AML-193 (cell line): Measurements from ENCODE around the gene IKZF5.

Experiments
- DNase-seq, 2 experiments: peaks; one replicate each; lab custom pipeline; 2025; lab: John Stamatoyannopoulos, UW

IKZF5 gene

DNA sequence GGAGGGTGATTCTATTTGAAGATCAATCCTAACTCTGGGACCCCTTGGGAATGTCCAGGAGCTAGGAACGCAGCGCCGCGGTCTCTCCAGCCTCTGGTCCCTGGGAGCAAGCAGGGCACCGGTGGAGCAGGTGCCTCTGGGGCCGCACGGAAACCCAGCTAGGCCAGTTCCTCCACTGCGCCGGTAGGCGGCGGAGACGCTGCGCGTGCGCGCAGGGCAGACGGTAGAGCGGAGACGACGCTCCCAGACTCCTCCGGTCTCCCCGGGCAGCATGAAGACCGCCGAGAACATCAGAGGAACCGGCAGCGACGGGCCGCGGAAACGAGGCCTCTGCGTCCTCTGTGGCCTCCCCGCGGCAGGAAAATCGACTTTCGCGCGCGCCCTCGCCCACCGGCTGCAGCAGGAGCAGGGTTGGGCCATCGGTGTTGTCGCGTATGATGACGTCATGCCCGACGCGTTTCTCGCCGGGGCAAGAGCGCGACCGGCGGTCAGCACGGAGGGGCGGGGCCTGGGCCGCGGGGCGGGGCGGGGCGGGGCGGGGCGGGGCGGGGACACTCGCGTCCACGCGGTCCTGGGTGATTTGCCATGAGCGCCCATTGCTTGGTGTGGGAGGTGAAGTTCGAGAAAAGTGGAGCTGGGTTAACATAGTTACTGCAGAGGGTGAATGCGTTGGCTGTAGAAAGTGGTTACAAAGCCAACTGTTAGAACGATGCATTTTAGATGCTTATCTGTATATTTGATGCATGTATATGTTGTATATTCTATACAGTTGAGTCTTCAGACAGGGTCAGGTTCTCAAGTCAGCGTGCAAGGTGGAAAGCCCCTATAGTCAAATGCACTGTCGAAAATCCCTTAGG is 28.2 kb downstream of the IKZF5 start, which contains the start of gene PSTK:
Gene PSTK (plus strand): TSS at position 193 of the 857 bp plus-strand sequence. CDS start 79 bp downstream, at position 272.
- peak; percentile 73 to 75 for DNase-seq

DNA sequence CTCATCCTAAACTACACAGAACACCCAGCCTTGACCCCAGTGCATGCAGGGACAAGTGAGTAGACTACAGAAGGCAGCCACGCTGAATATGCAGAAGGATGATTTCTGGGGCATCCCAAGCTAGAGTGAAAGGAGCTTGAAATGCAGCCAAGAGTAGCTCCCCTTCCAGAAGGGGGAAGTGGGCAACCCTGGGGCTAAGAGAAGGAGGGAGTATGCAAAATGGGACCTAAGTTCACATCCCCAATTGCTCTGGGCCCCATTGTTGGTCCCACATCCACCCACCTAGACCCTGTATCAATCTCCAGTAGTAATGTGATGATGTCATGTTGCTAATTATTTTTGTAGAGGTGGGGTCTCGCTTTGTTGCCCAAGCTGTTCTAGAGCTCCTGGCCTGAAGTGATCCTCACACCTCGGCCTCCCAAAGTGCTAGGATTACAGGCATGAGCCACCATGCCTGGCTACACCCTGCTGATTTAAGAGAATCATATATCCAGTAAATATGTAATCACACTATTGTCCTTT is 34.0 kb downstream of the IKZF5 start:
- no peak for DNase-seq

DNA sequence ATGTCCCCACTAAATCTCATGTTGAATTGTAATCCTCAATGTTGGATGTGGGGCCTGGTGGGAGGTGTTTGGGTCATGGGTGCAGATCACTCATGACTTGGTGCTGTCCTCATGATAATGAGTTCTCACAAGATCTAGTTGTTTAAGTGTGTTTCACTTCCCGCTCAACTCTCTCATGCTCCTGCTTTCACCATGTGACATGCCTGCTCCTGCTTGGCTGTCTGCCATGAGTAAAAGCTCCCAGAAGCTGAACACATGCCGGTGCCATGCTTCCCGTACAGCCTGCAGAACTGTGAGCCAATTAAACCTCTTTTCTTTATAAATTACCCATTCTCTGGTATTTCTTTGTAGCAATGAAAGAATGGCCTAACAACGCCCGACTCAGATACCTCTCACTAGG is 34.6 kb downstream of the IKZF5 start:
- DNase-seq: no peak

DNA sequence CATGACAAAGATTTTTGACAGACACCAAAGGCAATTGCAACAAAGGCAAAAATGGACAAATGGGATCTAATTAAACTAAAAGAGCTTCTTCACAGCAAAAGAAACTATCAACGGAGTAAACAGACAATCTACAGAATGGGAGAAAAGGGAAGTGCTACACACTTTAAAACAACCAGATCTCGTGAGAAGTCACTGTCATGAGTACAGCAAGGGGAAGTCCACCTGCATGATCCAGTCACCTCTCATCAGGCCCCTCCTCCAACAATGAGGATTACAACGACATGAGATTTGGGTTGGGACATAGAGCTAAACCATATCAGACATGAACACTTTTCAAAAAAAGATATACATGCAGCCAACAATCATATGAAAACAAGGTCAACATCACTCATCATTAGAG is 39.9 kb downstream of the IKZF5 start:
- no peak for DNase-seq

DNA sequence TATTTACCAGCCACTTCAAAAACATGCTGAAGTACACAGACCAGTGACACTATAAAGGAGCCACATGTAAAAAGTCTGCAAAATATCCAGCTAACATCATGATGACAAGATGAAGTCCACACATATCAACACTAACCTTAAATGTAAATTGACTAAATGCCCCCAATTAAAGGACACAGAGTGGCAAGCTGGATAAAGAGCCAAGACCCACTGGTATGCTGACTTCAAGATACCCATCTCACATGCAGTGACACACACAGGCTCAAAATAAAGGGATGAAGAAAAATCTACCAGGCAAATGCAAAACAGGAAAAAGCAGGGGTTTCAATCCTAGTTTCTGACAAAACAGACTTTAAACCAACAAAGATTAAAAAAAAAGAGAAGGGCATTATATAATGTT is 41.7 kb downstream of the IKZF5 start:
- DNase-seq: no peak

DNA sequence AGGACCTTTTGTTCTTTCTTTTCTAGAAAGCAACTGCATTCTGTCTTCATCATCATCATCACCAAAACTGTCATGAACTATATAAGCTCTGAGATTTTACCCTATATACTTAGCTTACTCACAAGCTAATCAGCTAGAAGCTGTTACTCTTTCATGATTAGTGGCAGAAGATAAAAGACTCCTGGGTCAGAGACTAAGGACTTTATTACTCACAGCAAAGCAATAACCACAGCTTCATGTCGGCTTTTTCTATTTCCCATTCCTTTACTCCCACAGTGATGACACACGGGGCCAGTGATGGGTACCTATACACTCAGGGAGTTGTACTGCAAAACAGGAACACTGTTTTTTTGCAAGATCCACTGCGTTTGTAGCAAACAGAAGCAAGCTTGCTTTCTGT is 46.2 kb downstream of the IKZF5 start:
- no peak for DNase-seq

DNA sequence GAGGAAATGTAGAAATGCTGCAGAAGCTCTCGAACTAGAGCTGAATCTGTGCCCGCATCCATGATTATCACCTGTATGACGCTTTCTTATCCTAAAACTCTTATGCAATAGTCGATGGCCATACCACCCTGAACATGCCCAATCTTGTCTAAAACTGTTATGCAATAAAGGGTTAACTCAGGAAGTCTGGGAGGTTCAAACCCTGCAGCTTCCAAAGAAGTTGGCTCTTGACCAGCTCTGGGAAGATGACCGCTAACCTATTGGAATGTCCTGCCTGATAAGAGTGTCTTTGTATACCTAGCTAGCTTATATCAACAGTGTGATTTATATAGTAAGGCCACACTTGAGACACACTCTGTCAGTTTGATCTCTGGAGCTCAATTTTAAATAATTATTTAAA is 51.1 kb downstream of the IKZF5 start:
- no peak for DNase-seq

DNA sequence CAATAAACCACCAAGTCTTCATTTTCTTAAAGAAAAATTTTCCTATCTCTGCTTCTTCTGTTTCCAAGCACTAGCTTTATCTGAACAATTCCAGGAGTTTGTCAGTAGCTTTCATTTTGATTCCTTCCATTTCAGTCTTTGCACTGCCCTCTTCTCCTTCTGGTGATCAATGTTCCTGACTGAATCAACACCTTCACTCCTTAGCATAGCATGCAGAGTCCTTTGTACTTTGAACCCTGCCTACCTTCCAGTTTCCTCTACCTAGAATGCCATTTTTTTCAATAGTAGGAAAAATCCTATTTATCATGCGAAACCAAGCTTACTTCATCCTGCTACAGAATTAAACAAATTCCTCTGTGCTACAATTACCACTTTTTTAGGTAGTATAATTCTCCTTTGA is 52.7 kb downstream of the IKZF5 start:
- DNase-seq: no peak

DNA sequence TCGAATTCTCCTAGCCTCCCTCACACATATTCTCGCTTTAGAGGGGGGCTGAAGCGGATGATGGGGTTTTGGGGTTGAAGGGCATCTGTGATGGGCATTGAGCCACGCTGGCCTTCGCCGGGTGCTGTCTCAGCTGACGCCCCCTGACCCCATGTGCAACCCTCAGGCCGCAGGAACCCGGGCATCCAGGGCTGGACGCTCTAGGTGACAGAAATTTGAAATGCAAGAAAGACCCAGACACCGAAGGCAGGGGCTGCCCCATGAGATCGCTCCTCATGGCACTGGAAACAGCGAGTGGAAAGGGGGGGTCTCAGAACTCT is 53.9 kb downstream of the IKZF5 start:
- no peak for DNase-seq

DNA sequence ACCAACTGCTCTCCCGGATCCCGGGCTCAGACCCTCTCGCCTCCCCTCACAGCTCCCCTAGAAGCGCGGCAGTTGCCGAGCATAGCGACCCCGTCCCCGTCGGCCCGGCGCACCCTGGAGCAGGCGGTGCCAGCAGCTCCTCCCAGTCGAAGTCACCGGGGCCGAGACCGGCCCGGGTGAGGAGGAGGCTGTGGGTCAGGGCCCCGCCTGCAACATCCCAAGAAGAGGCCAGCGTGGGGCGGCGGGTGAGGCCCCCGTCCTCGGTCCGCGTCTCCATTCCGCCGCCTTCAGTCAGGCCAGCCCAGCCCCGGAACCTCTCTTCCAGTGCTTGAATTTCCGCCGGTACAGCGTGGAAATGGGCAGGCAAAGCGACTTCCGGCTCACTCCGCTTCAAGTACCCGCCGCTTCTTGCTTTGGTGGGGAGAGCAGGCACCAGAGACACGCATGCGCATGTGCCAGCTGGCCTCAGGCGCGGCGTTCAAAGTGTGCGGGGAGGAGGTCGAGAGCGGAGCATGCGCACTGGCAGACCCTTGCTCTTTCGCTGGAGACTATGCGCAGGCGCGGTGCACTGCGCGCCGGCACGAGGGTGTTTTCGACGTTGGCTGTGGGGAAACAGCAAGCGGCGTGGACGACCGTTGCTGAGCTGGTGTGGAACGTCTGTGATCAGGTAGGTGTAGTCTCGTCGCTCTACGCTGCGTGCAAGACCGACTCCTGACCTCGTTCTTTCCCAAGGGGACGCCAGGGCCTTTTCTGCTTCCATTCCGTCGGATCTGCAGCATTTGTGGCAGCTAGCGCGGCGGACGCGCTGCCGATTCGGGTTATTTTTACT is 54.5 kb downstream of the IKZF5 start, which contains the start of gene C10orf88:
Gene C10orf88 (minus strand): TSS at position 326 of the 829 bp plus-strand sequence. CDS start 49 bp downstream, at position 277.
- DNase-seq: peak; percentile 94 to 96

DNA sequence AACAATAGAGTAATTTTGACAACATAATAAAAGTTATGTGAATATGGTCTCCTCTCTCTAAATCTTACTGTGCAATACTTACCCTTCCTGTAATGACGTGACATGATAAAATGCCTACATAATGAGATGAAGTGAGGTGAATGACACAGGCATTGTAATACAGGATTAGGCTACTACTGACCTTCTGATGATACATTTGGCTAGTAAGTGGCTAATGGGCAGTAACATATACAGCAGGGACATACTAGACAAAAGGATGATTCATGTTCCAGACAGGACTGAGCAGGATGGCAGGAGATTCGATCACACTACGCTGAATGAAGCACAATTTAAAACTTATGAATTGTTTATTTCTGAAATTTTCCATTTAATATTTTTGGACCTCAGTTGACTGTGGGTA is 59.3 kb downstream of the IKZF5 start:
- DNase-seq: no peak
